ENCODE measurements around the gene CHD3.

DNA sequence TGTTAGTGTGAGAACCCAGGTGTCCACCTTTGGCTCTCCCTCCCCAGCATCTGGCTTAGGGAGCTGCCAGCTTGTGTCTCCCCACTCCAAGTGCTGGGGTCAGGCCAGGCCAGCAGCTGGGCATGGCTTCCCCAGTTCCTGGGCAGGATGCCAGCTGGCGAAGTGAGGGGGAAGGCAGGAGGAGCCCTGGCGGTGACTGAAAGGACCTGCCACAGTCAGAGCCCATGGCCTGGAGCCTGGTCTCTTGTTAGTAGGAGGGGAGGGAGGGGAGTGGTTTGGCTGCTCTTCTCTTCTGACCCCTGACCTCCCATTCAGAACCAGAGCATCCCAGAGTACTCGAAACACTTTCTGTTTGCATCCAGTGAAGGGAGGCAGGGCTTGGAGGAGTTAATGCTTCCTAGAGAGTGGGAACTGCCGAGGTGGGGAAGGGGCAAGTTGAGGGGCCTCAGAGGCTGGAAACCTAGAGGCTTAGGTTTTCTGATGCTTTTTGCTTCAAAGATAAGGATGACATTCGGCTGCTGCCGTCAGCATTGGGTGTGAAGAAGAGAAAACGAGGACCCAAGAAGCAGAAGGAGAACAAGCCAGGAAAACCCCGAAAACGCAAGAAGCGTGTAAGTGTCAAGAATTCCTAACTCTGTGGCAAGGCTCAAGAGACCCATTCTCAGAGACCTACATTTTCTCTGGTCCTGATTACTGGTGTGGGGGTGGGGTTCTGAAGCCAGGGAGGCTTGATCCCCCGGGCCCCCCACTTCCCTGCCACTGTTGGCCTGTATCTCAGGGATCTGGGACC is 772 bp downstream of the CHD3 start:
- TF ChIP-seq CTCF (IDR thresholded peaks at IDR 0.05) = peak in 4 of 5 experiments; percentile 54 to 83 (median 68)
- TF ChIP-seq POLR2A (IDR thresholded peaks at IDR 0.05) = peak in 1 of 2 donors; percentile 27
- TF ChIP-seq EP300 (IDR thresholded peaks at IDR 0.05) = peak; percentile 35 to 93

All from tibial nerve (tissue), 4 donors.